Panc1 (cell line): ENCODE results near the gene WDR1. TPM values are rescaled to one million over a fixed set of nuclear protein-coding genes. Genes with fewer than 3 reads are reported as not detected.

Experiments used
- ATAC-seq: fragments of 200-7000 bp; cut with Tn5 transposase; 2 replicates; pipeline ENCODE4 v1.9.1; 2020; ENCODE audit warnings: mild to moderate bottlenecking, moderate library complexity
- BruUV-seq: library from RNA; stranded (reverse); fragments of 400-500 nt; replicated peaks from 2 replicates; lab custom pipeline; 2021; lab: Mats Ljungman, UMichigan
- CTCF ChIA-PET: fragments of 300-600 bp; sonication (Branson Sonifier 250); formaldehyde crosslinking; loops from one replicate; lab custom pipeline; 2022; ENCODE audit warnings: antibody characterized with exemption; lab: Charles Lee
- POLR2A ChIA-PET: fragments of 300-600 bp; sonication (Branson Sonifier 250); formaldehyde crosslinking; loops from one replicate; lab custom pipeline; 2022; ENCODE audit warnings: antibody characterized with exemption; lab: Charles Lee
- DNase-seq: peaks from one replicate; pipeline ENCODE4 v3.0.0-alpha.2; 2010; ENCODE audit warnings: low read depth, low spot score
- H3K27ac ChIP-seq: 2 replicates; pipeline ENCODE4 v1.5.1; 2011; ENCODE audit warnings: mild to moderate bottlenecking, low read length, inconsistent platforms
- H3K27me3 ChIP-seq: fragments of 200-500 bp; sonication (Bioruptor generic); 2 replicates; pipeline ENCODE4 v1.6.0; 2014; ENCODE audit warnings: low read length, inconsistent platforms; ENCODE audit not compliant: control insufficient read depth, insufficient read depth
- H3K36me3 ChIP-seq: fragments of 200-500 bp; sonication (Bioruptor generic); 2 replicates; pipeline ENCODE4 v1.5.1; 2014; ENCODE audit warnings: inconsistent platforms, mild to moderate bottlenecking, low read length, moderate library complexity; ENCODE audit not compliant: control insufficient read depth, insufficient read depth
- H3K4me1 ChIP-seq: 2 replicates; pipeline ENCODE4 v1.5.1; 2011; ENCODE audit warnings: inconsistent platforms, mild to moderate bottlenecking, low read length, moderate library complexity; ENCODE audit not compliant: control insufficient read depth, insufficient read depth
- H3K4me3 ChIP-seq, 2 experiments: 2 replicates each; pipeline ENCODE4 v1.5.1; 2011 to 2012; ENCODE audit warnings: low read depth in 2 of 2, low read length in 2 of 2, mild to moderate bottlenecking in 2 of 2, inconsistent platforms in 1 of 2, moderate library complexity in 1 of 2
- H3K9me3 ChIP-seq: fragments of 200-500 bp; sonication (Bioruptor generic); 2 replicates; pipeline ENCODE4 v1.5.1; 2014; ENCODE audit warnings: low read depth, mild to moderate bottlenecking, inconsistent platforms, low read length, moderate library complexity; ENCODE audit not compliant: control insufficient read depth, insufficient read depth
- POLR2AphosphoS5 ChIP-seq: IDR thresholded peaks from 2 replicates; pipeline ENCODE4 v1.6.1; 2012; ENCODE audit warnings: mild to moderate bottlenecking, low read depth, low read length, moderate library complexity
- SIN3A ChIP-seq: IDR thresholded peaks from 2 replicates; pipeline ENCODE4 v1.6.1; 2012; ENCODE audit warnings: low read depth, mild to moderate bottlenecking, low read length, moderate library complexity, borderline replicate concordance; ENCODE audit not compliant: insufficient read depth
- TCF7L2 ChIP-seq: IDR thresholded peaks from 2 replicates; pipeline ENCODE4 v1.6.1; 2011; ENCODE audit warnings: mild to moderate bottlenecking, low read depth, low read length, inconsistent platforms
- in situ Hi-C: cut with HindIII; loops from 2 replicates; pipeline ENCODE4 v1.10.0; 2016; ENCODE audit warnings: low sequenced_read_pairs, low pct_unique_long_range_greater_than_20kb
- intact Hi-C: fragments of 100-400 bp; cut with micrococcal nuclease; formaldehyde crosslinking; loops from one replicate; pipeline ENCODE4 v1.10.0; 2022; ENCODE audit not compliant: unreplicated experiment
- total RNA-seq: library from RNA; stranded (reverse); gene quantifications from one replicate; pipeline ENCODE4 v1.2.1, GENCODE V29; 2021; ENCODE audit not compliant: unreplicated experiment
- TF ChIP-seq, protein P1 (sequence below), 2 experiments: IDR thresholded peaks; 2 replicates each; pipeline ENCODE4 v1.6.1; 2011 to 2012; ENCODE audit warnings: low read depth in 2 of 2, control low read depth in 1 of 2, low read length in 1 of 2, mild to moderate bottlenecking in 1 of 2, moderate library complexity in 1 of 2; ENCODE audit not compliant: insufficient read depth in 1 of 2
- TF ChIP-seq, protein P2 (sequence below): fragments of 450-650 bp; IDR thresholded peaks from 2 replicates; pipeline ENCODE4 v1.5.1; 2017; ENCODE audit warnings: mild to moderate bottlenecking

Gene WDR1
- total RNA-seq, 1 experiment from 2014 or later = 260 TPM

DNA sequence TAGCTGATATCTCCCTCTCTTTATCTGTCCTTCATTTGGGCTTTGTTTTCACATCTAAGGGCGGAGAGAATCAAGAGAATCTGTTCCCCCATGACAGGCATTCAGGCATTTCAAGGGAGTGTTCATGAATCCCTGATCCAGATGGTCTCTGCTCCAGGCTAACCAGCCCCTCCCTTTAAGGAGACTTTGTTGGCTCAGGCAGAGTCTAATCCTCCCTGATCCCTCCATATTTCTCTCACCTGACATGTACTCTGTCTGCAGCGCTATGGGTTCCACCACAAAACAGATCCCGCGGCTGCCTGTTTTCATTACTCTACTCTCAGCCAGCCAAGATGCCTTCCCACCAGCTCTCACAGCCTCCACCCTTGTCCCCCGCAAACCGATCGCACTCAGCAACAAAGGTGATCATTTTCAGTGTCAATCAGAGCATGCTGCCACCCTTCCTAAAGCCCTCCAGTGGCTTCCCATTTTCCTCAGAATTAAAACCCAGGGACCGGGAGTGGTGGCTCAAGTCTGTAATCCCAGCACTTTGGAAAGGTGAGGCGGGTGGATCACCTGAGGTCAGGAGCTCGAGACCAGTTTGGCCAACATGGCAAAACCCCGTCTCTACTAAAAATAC lies 65.0 kb downstream of the WDR1 start:
- no TSS peak for BruUV-seq
- Histone ChIP-seq H3K27ac (no peak overlapping the region), H3K4me3 (no peak overlapping the region), H3K4me1 (no peaks in the 10 kb centered on the region), H3K27me3 (no peaks in the 10 kb centered on the region), H3K9me3 (no peaks in the 10 kb centered on the region), H3K36me3 (no peaks in the 10 kb centered on the region)
- in situ Hi-C loops = no loop called here
- intact Hi-C loops = no loop called here
- TF ChIP-seq, protein P1, sequence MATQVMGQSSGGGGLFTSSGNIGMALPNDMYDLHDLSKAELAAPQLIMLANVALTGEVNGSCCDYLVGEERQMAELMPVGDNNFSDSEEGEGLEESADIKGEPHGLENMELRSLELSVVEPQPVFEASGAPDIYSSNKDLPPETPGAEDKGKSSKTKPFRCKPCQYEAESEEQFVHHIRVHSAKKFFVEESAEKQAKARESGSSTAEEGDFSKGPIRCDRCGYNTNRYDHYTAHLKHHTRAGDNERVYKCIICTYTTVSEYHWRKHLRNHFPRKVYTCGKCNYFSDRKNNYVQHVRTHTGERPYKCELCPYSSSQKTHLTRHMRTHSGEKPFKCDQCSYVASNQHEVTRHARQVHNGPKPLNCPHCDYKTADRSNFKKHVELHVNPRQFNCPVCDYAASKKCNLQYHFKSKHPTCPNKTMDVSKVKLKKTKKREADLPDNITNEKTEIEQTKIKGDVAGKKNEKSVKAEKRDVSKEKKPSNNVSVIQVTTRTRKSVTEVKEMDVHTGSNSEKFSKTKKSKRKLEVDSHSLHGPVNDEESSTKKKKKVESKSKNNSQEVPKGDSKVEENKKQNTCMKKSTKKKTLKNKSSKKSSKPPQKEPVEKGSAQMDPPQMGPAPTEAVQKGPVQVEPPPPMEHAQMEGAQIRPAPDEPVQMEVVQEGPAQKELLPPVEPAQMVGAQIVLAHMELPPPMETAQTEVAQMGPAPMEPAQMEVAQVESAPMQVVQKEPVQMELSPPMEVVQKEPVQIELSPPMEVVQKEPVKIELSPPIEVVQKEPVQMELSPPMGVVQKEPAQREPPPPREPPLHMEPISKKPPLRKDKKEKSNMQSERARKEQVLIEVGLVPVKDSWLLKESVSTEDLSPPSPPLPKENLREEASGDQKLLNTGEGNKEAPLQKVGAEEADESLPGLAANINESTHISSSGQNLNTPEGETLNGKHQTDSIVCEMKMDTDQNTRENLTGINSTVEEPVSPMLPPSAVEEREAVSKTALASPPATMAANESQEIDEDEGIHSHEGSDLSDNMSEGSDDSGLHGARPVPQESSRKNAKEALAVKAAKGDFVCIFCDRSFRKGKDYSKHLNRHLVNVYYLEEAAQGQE (IDR thresholded peaks at IDR 0.05; ENCODE audit: insufficient read depth in 1 of 2, low read depth in 2 of 2, low read length in 1 of 2) = no peak
- no peak for TF ChIP-seq SIN3A
- no peak for TF ChIP-seq POLR2AphosphoS5
- TF ChIP-seq, protein P2, sequence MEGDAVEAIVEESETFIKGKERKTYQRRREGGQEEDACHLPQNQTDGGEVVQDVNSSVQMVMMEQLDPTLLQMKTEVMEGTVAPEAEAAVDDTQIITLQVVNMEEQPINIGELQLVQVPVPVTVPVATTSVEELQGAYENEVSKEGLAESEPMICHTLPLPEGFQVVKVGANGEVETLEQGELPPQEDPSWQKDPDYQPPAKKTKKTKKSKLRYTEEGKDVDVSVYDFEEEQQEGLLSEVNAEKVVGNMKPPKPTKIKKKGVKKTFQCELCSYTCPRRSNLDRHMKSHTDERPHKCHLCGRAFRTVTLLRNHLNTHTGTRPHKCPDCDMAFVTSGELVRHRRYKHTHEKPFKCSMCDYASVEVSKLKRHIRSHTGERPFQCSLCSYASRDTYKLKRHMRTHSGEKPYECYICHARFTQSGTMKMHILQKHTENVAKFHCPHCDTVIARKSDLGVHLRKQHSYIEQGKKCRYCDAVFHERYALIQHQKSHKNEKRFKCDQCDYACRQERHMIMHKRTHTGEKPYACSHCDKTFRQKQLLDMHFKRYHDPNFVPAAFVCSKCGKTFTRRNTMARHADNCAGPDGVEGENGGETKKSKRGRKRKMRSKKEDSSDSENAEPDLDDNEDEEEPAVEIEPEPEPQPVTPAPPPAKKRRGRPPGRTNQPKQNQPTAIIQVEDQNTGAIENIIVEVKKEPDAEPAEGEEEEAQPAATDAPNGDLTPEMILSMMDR = no peak
- no peak for TF ChIP-seq TCF7L2
- DNase-seq = no peak
- ChIA-PET POLR2A (no interaction called here), CTCF (no interaction called here)
- no peak for ATAC-seq

DNA sequence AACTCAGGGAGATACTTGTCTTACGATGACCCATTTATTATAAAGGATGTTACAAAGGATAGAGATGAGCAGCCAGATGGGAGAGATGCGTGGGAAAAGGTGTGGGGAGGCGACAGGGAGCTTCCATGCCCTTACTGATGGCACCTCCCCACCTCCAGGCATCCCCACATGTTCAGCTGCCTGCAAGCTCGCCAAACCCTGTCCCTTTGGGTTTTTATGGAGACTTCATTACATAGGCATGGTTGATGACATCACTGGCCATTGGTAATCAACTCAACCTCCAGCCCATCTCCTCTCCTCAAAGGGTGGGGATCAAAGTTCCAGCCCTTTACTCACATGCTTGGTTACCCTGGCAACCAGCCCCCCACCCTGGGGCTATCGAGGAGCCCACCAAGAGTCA lies 65.9 kb downstream of the WDR1 start:
- no peaks in the 10 kb centered on the region for H3K9me3 ChIP-seq
- H3K27me3 ChIP-seq = no peaks in the 10 kb centered on the region
- ATAC-seq (no peak), DNase-seq (no peak)
- TF ChIP-seq, protein P2 = no peak
- TF ChIP-seq TCF7L2 (no peak), SIN3A (no peak)
- TF ChIP-seq, protein P1 (IDR thresholded peaks at IDR 0.05; ENCODE audit: insufficient read depth in 1 of 2, low read depth in 2 of 2, low read length in 1 of 2) = no peak
- in situ Hi-C loops (no loop called here), intact Hi-C loops (no loop called here)
- H3K4me3 ChIP-seq = no peak overlapping the region
- BruUV-seq = no TSS peak
- H3K36me3 ChIP-seq = no peaks in the 10 kb centered on the region
- ChIA-PET POLR2A (no interaction called here), CTCF (no interaction called here)
- no peaks in the 10 kb centered on the region for H3K4me1 ChIP-seq
- H3K27ac ChIP-seq = no peak overlapping the region
